Medulla oblongata (tissue), 1 donor: ENCODE results near the gene SIGLEC11.
"Not testable (repeated sequence)": the region's sequence is repeated elsewhere in the genome, so short reads cannot be mapped to it uniquely, and the experiment has no call there.

Source experiments
- DNase-seq: peaks from one replicate; pipeline ENCODE4 v3.0.0-alpha.2; 2015; ENCODE audit errors: extremely low spot score

Gene SIGLEC11

DNA sequence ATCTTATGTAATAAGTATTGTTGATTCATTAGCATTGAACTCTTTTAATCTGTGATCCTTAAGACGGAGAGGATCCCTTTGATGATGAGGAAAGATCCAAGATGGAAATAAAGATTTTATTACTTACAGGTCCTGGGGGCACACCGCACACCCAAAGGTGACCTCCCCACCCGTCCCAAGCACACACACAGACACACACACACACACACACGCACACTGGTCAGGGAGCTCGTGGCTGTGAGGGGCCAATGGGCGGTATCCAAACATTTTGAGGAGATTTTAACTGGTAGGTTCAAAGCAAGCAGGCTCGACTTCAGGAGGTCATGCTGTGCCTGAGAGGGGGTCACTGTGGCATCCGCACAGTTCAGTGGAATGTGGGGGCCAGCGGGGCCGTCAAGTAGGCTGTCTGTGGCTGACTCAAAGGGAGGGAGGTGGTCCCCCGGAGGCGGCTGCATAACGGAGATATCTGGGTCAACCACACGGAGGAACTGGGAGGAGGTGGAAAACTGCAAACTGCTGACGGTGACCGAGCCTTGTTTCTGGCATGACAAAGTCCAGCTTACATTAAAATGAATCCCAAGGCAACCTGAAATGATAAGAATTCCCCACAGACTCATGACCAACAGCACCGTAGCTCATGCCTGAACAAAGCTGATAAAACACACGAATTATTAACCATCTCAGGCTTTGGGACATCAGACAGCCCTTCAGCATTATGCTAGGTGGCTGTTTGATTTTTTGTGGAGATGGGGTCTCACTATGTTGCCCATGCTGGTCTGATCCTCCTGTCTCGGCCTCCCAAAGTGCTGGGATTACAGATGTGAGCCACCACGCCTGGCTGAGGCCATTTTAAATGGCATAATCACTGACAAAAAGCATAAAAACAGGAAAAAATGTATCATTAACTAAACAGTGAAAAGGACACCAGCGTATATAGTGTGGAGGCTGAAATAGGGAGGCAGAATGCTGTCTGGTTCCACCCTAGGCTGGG is 20.9 kb upstream of the SIGLEC11 start:
- no peak for DNase-seq

DNA sequence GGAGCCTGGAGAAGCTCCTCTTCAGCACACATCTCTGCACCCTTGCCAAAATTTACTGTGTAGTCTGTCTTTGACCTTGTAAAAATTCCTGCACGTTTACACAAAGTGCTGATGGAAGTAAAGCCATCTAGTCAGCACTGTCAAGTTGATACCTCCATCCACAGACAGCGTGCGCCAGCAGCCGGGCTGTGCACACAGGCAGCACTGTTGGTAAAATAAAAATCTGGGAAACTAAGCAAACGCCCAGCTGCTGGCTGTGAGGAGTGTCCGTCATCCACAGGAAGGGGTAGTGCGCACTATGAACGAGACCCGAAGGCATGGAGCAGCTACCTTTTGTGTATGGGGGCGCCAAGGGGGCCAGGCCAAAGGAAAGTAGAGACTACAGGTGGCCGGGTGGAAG is 17.4 kb upstream of the SIGLEC11 start:
- no peak for DNase-seq

DNA sequence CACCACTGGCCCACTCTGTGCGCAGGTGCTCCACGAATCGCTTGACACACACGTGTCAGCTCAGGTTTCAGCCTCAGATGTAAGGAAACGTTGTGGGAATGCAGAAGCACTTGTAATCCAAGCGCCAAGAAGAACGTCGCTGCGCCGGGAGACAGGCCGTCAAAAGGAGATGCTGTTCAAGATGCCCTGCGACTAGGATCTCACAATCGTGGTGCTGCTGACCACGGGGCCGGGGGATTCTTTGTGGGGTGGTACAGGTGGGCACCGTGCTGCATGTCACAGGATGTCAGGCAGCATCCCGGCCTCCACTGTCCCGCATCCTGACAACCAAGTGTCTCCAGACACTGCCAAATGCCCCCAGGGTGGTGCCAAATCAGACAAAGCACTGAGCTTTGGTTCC is 16.9 kb upstream of the SIGLEC11 start:
- DNase-seq: no peak

DNA sequence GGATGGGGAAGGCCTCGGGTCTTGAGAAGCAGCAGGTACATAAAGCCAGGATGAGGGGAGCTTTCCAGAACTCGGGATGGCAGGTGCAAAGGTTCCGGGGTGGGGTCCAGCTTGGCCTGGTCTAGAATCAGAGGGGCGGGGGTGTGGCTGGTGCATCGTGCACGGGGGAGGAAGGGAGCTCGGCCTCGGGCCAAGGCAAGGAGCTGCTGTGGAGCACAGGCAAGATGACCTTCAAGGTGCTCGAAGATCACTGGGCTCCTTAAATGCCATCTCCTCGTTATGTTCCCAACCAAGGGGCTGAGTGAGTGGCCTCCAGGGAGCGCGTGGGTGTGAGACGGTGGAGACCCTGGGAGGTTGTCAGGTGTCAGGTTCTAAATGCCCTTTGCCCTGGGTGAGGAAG is 16.1 kb upstream of the SIGLEC11 start:
- DNase-seq: no peak

DNA sequence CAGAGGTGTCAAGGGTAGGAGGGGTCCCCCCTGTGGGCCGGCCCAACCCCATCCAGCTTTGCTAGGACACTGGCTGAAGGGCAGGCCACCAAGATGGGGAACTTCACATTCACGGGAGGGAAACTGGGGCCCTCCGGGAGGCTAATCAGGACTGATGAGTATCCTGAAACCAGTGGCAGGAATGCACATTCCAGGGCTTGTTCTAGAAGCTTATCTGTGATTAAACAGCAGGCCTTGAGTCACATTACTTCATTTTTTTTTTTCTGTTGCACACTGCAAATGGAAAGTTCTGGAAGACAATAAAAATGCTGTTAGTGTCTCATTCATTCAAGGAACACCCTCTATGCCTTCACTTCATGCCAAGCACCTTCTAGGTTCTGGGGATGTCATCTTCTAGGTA is 15.5 kb upstream of the SIGLEC11 start:
- no peak for DNase-seq

DNA sequence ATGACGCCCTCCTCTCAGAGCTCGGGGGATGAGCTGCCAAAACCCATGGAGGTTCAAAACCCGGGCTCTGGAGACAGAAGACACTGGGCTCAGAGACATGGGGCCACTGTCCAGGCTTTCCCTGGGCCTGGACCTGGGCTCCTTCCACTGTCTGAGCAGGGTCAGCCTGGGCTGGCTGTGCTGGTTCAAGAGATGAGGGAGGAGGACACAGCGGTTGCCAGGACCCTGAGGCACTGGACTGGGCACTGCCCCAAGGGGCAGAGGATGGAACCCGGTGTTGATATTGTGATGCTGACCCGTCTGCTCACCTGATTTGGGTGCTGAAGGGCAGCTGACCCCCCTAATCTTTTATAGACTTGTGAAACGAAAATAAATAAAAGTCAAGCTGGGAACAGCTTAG is 14.1 kb upstream of the SIGLEC11 start:
- DNase-seq: no peak

DNA sequence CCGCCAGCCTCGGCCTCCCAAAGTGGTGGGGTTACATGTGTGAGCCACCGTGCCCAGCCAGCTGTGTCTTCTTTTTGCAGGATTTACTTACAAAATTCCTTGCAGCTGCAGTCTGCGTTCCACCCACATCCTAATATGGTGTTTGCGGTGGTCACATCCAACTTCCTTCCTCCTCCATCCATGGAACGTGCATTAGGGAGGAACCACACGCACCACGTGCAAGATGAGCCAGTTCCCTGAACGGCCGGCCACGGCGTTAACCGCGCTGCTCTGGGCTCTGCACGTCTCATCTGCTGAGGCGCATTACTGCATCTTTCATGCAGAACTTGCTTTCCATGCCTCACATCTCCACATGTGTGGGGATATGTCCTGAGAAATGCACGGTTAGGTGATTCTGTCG is 13.0 kb upstream of the SIGLEC11 start:
- no peak for DNase-seq

DNA sequence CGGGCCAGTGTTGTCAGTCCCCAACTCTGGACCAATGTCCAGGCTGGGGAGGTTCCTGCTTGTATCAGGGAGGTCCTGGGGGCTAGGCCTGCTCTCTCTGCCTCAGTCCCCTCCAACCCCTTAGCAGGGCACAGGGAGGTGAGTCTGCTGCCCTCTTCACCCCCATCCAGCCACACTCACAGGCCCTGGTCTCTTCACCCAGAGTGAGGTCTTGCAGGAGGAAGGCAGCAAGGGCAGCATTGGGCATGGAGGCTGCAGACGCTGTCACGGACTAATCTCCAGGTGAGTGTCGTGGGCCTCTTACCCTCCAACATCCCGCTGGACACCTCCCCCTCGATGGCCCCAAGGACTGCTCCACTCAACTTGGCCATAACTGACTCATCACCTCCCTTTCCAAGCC is 11.9 kb upstream of the SIGLEC11 start:
- no peak for DNase-seq

DNA sequence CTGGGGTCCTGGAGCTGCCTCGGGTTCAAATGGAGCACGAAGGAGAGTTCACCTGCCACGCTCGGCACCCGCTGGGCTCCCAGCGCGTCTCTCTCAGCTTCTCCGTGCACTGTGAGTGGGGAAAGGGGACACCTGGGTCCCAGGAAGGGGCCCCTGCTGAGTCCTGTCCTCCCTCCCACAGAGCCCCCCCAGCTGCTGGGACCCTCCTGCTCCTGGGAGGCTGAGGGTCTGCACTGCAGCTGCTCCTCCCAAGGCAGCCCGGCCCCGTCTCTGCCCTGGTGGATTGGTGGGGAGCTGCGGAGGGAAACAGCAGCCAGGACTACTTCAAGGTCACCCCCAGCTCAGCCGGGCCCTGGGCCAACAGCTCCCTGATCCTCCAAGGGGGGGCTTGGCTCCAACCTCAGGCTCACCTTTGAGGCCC is 11.0 kb upstream of the SIGLEC11 start:
- no peak for DNase-seq

DNA sequence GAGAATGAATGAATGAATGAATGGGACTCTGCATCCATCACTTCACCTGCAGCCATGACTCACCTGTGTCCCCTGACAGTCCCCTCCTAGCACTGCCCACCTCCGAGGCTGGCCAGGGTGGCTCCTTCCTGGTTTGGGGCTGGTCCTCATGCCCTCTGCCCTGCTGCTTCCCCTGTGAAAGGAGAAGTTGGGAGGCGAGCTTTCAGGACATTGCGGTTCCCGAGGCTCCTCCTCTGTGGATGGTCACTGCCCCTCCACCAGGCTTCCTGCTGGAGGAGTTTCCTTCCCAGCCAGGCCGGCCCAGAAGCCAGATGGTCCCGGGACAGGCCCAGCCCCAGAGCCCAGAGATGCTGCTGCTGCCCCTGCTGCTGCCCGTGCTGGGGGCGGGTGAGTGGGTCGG is 8.4 kb upstream of the SIGLEC11 start:
- DNase-seq: peak; percentile 39

DNA sequence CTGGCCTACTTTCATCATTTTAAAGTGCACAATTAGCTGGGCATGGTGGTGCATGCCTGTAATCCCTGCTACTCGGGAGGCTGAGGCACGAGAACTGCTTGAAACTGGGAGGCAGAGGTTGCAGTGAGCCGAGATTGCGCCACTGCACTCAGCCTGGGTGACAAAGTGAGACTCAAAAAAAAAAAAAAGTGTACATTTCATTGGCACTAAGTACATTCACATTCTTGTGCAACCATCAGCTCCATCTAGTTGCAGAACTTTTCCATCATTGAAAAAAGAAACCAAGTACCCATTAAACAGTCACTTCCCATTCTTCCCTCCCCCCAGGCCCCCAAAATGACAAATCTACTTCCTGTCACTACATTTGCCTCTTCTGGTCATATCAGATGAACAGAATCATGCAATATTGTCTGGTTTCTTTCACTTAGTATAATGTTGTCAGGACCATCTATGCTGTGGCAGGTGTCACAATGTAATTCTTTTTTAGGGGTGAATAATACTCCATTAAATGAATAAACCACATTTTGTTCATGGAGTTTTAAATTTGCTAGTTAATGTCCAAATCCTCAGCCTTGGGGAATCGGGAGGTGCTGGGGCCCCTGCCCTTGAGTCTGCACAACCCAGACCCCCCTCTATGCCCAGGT is 7.4 kb upstream of the SIGLEC11 start:
- DNase-seq: peak; percentile 14

DNA sequence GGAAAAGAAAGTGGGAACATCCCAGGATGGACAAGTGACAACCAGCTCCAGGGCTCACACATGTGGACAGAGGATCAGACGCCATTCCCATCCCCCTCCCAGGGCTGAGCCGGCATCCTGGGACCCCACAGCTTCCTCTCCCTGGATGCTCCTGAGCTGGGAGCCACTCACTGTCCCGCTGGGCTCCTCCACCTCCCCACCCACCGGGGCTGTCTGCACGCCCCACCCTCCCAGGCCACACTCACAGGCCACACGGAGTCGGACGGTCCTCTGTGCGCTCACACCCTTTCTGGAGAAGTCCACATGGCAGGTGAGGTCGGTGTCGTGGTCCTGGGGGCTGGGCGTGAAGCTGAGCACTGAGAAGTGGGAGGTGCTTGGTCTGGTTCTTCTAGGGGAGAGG is 1.1 kb downstream of the SIGLEC11 start:
- not testable (repeated sequence) for DNase-seq

DNA sequence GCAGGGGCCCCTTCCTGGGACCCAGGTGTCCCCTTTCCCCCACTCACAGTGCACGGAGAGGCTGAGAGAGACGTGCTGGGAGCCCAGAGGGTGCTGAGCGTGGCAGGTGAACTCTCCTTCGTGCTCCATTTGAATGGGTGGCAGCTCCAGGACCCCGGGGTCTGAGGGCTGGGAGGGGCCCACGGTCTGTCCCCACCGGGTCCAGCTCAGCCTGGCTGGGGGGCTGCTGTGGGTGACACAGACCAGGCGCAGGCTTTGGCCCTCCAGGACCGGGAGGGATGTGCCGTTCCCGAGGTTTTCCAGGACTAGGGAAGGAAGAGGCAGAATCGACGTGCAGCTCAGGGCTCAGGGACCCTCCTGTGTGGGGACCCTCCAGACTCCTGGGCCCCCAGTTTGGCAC is 2.4 kb downstream of the SIGLEC11 start:
- not testable (repeated sequence) for DNase-seq

DNA sequence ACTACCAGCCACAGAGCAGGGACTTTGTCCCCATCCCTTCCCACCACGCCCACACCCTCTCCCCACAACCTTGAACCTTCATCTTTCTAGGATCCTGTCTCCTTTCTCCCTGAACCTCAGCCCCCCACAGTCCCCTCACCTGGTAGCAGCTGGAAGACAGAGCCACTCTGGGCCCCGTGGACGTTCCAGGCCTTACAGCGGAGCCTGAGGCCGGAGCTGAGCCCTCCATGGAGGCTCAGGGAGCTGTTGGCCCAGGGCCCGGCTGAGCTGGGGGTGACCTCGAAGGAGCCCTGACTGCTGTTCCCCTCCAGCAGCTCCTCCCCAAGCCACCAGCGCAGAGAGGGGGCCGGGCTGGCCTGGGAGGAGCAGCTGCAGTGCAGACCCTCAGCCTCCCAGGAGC is 2.8 kb downstream of the SIGLEC11 start:
- DNase-seq: not testable (repeated sequence)

DNA sequence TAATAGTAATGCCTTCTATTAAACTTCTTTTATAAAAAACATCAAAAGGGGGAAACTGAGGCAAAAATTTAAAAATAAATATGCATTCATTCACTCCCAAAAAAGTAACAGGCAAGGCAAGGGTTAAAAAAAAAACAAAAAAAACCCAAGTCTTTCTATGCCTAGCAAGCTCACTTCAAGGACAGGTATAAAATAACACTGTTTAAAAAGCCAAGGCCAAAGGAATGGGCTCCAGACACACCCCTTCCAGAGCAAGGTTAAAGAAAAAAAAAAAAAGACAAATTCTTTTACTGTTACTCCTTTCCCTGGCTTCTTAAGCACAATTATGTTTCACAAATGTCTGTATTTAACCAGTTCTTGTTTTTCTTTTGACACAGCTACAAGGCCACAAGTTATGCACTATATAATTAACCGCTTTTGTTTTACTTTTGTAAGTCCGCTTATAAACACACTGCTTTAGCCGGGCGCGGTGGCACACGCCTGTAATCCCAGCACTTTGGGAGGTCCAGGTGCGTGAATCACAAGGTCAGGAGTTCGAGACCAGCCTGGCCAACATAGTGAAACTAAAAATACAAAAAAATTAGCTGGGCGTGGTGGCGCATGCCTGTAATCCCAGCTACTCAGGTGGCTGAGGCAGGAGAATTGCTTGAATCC is 3.6 kb downstream of the SIGLEC11 start:
- DNase-seq: no peak

DNA sequence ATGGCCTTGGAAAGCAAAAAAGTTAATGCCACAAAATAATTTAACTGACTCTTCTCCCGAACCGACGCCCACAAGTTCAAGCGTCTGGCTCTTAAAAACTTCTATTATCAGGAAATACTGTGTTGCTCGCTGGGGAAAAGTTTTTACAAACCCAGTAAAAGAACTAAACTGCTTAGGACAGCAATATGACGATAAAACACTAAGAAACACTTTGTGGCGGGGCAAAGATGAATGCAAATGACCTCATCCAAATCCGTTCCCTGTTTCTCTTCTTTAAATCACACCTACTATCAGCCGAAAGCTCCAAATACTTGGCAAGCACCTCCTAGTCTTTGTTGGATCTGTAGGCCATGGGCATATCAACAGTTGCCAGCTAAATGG is 4.9 kb downstream of the SIGLEC11 start:
- no peak for DNase-seq

DNA sequence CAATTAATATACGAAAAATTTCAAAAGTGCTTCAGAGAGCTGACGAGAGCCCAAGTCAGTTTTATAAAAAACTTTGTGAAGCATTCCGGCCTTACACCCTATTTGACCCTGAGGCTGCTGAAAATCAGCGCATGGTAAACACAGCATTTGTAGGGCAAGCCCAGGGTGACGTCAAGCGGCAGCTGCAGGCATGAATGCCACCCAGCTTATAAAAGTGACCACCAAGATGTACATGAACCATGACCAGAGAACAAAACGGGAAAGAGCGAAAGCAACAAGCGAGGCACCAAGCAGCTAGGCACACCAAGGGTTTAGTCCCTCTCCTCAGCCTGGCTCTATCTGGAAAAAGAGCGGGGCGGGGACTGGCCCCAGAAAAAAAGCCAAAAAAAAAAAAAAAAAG is 6.0 kb downstream of the SIGLEC11 start:
- no peak for DNase-seq

DNA sequence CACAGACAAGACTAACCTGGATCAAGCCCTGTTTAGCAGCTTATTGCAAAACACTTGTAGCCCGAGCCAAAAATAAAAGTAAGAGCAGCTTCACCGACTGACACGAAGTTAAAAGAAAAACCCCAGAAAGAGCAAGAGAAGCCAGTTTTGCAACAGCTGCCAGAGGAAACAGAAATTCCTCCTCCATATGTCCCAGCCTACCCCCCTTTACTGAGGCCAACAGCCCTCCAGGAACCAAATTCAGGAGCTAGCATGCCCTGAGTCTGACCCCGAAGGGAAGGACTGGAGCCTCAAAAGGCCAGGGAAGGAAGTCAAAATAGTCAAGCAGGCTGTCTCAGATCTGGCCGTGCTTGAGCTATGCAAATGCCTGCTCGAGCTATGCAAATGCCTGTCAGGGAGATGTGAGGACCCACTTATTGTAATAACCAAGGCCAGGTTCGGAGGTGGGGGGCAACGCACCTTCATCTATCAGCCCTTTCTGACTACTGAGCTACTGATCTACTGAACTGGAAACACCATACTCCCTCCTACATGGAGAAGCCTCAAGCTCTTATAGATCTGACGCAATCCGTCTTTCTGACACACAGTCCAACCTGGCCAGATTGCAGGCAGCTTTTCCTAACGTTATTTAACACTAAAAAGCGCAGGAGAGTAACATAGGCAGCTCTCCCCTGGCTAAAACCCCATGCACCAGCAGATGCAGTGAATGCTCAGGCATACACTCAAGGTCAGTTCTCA is 6.7 kb downstream of the SIGLEC11 start:
- DNase-seq: no peak

DNA sequence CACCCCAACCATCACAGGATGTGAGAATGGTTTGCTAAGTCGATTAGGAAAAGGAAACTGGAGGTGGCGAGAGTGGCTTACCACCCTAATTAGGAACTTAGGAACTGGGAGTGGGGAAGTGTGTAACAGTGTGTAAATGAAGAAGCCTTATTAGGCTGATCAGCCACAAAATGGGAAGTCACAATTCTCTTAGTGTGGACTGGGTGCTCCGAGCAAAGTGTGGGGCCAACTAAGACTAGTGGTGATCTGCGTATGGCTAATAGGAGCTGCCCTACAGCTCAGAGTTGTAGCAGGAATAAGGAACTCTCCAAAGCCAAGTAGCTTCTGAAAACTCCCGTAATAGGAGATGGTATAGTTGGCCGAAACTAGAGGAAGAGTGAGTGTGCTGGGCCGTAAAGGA is 7.6 kb downstream of the SIGLEC11 start:
- peak; percentile 19 for DNase-seq

DNA sequence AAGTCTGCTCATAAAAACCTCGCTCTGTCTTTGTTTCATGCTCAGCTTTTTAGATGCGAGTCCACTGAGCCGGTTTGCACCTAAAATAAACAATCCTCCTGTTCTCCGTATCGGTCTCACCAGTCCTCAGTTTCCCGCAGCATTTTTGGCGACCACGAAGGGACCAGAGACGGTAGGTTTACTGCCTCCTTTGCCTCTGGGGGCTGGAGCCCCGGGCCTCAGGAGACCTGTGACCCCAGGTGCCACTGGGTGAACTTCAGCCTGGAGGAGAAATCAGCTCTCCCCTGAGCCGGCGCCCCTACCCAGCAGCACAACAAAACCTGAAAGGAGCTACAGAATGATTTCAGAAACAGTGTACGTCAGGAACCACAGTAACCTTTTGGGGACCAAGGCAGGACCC is 8.1 kb downstream of the SIGLEC11 start:
- no peak for DNase-seq

DNA sequence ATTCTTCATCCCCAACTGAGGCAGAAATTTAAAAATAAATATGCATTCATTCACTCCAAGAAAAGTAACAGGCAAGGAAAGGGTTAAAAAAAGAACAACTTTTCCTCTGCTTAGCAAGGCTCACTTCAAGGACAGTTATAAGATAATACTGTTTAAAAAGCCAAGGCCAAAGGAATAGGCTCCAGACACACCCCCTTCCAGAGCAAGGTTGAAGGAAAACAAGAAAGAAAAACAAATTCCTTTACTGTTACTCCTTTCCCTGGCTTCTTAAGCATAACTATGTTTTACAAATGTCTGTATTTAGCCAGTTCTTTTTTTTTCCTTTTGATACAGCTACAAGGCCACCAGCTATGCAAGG is 8.5 kb downstream of the SIGLEC11 start:
- no peak for DNase-seq
